Dendritic cell treated with granulocyte-macrophage colony-stimulating factor and Interleukin-4, amounts not matched to agents 40 ng/mL and 50 ng/mL, for 4 days (primary cell): ENCODE measurements around the gene AMFR.
A peak's percentile ranks its signal among the peaks of the same experiment; 100 is the strongest.

ENCODE experiments used
- H3K27ac Mint-ChIP-seq: one replicate; pipeline ENCODE4 v1.8.0; 2022; ENCODE audit warnings: mild to moderate bottlenecking, mixed read lengths
- H3K27me3 Mint-ChIP-seq: one replicate; pipeline ENCODE4 v1.8.0; 2022; ENCODE audit warnings: mild to moderate bottlenecking, mixed read lengths
- H3K36me3 Mint-ChIP-seq: one replicate; pipeline ENCODE4 v1.8.0; 2022; ENCODE audit warnings: low read depth, mixed read lengths
- H3K4me1 Mint-ChIP-seq: one replicate; pipeline ENCODE4 v1.8.0; 2022; ENCODE audit warnings: low read depth, mixed read lengths
- H3K4me3 Mint-ChIP-seq: one replicate; pipeline ENCODE4 v1.8.0; 2022; ENCODE audit warnings: mild to moderate bottlenecking, moderate library complexity, mixed read lengths
- H3K9me3 Mint-ChIP-seq: one replicate; pipeline ENCODE4 v1.8.0; 2022; ENCODE audit warnings: mixed read lengths
- intact Hi-C: fragments of 100-400 bp; cut with micrococcal nuclease; formaldehyde crosslinking; loops from one replicate; pipeline ENCODE4 v1.15.0; 2022

The AMFR gene

GRCh38 chr16:56448005-56448404 is 22.7 kb upstream of the AMFR start:
- no peak overlapping the region for H3K27ac Mint-ChIP-seq
- H3K27me3 Mint-ChIP-seq = no peaks in the 10 kb centered on the region
- no peak overlapping the region for H3K4me3 Mint-ChIP-seq
- intact Hi-C loops = no loop called here
- peaks cover 54% of the 10 kb centered on the region for H3K36me3 Mint-ChIP-seq
- no peaks in the 10 kb centered on the region for H3K9me3 Mint-ChIP-seq
- peaks cover 29% of the 10 kb centered on the region for H3K4me1 Mint-ChIP-seq

GRCh38 chr16:56447286-56447685 is 21.9 kb upstream of the AMFR start:
- H3K27me3 Mint-ChIP-seq = no peaks in the 10 kb centered on the region
- peaks cover 61% of the 10 kb centered on the region for H3K36me3 Mint-ChIP-seq
- peaks cover 24% of the 10 kb centered on the region for H3K4me1 Mint-ChIP-seq
- no peak overlapping the region for H3K27ac Mint-ChIP-seq
- H3K4me3 Mint-ChIP-seq = no peak overlapping the region
- intact Hi-C loops = no loop called here
- no peaks in the 10 kb centered on the region for H3K9me3 Mint-ChIP-seq

DNA sequence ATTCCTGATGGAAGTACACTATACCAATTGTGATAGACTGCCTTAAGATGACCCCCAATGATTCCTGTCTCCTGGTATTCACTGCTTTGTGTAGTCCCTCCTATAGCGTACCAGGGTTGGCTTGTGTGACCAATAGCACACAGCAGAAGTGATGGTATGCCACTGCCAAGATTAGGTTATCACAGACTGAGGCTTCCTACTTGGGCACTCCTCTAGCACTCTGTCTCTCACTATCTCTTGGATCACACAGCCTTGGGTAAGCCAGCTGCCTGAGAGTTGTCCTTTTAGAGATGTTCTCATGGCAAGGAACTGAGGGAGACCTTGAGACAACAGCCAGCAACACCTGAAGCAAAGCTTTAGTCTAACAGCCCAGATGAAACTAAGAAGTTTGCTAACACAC is 12.7 kb upstream of the AMFR start:
- Mint-ChIP-seq H3K36me3 (peaks cover 73% of the 10 kb centered on the region), H3K9me3 (no peaks in the 10 kb centered on the region), H3K4me3 (no peak overlapping the region), H3K4me1 (no peaks in the 10 kb centered on the region), H3K27me3 (no peaks in the 10 kb centered on the region), H3K27ac (no peak overlapping the region)
- intact Hi-C loops = no loop called here

DNA sequence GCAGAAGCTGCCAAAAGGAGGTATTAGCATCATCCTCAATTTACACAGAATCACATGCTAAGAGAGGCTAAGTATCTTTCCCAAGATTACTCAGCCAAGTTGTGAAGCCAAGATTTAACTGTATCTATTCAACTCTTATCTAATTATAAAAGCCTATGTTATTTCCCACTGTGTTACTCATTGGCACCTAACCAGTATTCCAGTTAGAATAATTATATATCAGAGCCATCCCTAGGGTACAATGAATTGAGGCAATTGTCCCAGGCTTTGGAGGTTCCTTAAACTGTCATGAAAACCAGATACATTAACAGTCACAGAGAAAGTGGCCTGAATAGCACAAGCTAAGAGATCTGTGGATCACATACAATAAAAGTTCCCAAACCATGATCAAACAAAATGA is 10.9 kb upstream of the AMFR start:
- H3K4me3 Mint-ChIP-seq = no peak overlapping the region
- H3K4me1 Mint-ChIP-seq = no peaks in the 10 kb centered on the region
- H3K27me3 Mint-ChIP-seq = no peaks in the 10 kb centered on the region
- intact Hi-C loops = no loop called here
- H3K9me3 Mint-ChIP-seq = no peaks in the 10 kb centered on the region
- peak overlapping the region; percentile 27 for H3K27ac Mint-ChIP-seq
- H3K36me3 Mint-ChIP-seq = peaks cover 72% of the 10 kb centered on the region

- Mint-ChIP-seq H3K27ac (no peak overlapping the region), H3K4me3 (no peak overlapping the region), H3K4me1 (peaks cover 16% of the 10 kb centered on the region), H3K27me3 (no peaks in the 10 kb centered on the region), H3K9me3 (no peaks in the 10 kb centered on the region), H3K36me3 (peaks cover 34% of the 10 kb centered on the region)
- intact Hi-C loops = no loop called here
Observed at GRCh38 chr16:56428091-56428490, 2.7 kb upstream of the AMFR start.

GRCh38 chr16:56426585-56426984 is 1.2 kb upstream of the AMFR start:
- Mint-ChIP-seq H3K27me3 (no peaks in the 10 kb centered on the region), H3K27ac (no peak overlapping the region), H3K9me3 (no peaks in the 10 kb centered on the region), H3K4me1 (peaks cover 31% of the 10 kb centered on the region), H3K36me3 (peaks cover 20% of the 10 kb centered on the region), H3K4me3 (no peak overlapping the region)
- intact Hi-C loops = no loop called here

- peak overlapping the region; percentile 87 for H3K27ac Mint-ChIP-seq
- H3K27me3 Mint-ChIP-seq = no peaks in the 10 kb centered on the region
- intact Hi-C loops = loop anchor here (1.0 kb wide), 1 partner anchor 26 kb away; the partner anchor contains the start of genes NUDT21 and OGFOD1
Observed at GRCh38 chr16:56424791-56425438, 430 bp downstream of the AMFR start.

DNA sequence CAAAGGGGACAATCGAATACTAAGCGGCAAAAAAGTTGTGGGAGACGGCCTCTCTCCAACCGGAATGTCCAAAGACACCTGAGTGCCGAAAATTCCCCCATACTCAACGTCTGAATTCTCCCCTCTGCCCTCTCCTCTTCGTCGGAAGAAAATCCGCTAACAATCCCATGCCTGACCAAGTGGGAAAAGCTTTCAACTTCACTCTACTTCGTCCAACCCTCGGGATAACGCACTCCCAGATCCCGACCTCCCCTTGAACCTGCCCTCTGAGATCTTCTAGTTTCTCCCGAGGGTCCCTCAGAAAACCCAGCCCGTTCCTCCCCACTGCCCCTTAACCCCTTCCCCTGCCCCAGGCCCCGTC is 961 bp downstream of the AMFR start:
- H3K27ac Mint-ChIP-seq = peak overlapping the region; percentile 87
- no peaks in the 10 kb centered on the region for H3K9me3 Mint-ChIP-seq
- H3K36me3 Mint-ChIP-seq = peaks cover 11% of the 10 kb centered on the region
- H3K27me3 Mint-ChIP-seq = no peaks in the 10 kb centered on the region
- peak overlapping the region; percentile 97 for H3K4me3 Mint-ChIP-seq
- intact Hi-C loops = no loop called here
- peaks cover 43% of the 10 kb centered on the region for H3K4me1 Mint-ChIP-seq

More at GRCh38 chr16:56424791-56425438, 430 bp downstream of the AMFR start:
- peaks cover 11% of the 10 kb centered on the region for H3K36me3 Mint-ChIP-seq
- H3K4me3 Mint-ChIP-seq = peak overlapping the region; percentile 97
- peaks cover 43% of the 10 kb centered on the region for H3K4me1 Mint-ChIP-seq
- no peaks in the 10 kb centered on the region for H3K9me3 Mint-ChIP-seq

DNA sequence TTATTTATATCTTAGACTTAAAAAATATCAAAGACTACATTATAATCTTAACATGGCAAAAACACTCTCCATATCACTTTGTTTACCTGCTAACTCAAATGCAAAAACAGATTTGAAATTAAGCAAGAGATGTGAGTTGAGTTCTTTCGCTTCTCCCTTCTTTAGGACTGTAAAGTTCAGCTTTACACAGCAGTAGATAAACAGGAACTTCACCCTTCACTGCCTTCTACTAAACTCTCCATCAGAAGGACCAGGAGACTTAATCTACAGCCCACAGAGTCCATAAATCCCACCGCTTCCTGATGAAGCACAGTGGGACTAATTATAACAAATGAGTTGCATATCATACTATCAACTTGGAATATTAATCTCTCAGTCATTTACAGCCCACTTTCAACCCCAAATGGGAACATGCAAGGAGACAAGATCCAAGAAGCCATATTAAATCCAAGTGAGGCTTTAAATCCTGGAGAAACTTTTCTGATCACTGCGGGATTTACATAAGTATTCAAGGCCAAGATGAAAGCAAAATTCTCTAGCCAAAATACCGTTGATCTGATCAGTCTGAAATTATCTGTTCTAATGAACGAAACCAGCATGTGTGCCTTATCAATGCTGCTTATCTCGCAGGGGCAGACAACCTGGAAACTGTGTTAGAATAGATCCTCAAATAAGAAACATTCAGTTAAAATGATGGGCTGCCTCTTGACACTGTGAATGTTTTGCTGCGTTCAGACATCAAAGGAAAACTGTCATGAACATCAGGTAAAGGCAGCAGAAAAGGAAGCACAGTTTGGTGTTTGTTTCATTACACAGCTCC is 1.6 kb downstream of the AMFR start:
- no peaks in the 10 kb centered on the region for H3K27me3 Mint-ChIP-seq
- peaks cover 43% of the 10 kb centered on the region for H3K4me1 Mint-ChIP-seq
- intact Hi-C loops = no loop called here

GRCh38 chr16:56422896-56423441 is 2.4 kb downstream of the AMFR start:
- Mint-ChIP-seq H3K27ac (peak overlapping the region; percentile 66), H3K4me1 (peaks cover 43% of the 10 kb centered on the region)

More for the DNA sequence above, 1.6 kb downstream of the AMFR start:
- peak overlapping the region; percentile 97 for H3K4me3 Mint-ChIP-seq
- H3K27ac Mint-ChIP-seq = peak overlapping the region; percentile 87
- H3K36me3 Mint-ChIP-seq = peaks cover 11% of the 10 kb centered on the region
- H3K9me3 Mint-ChIP-seq = no peaks in the 10 kb centered on the region

GRCh38 chr16:56421976-56422669 is 3.2 kb downstream of the AMFR start:
- H3K4me3 Mint-ChIP-seq = no peak overlapping the region
- no peaks in the 10 kb centered on the region for H3K9me3 Mint-ChIP-seq
- H3K4me1 Mint-ChIP-seq = peaks cover 43% of the 10 kb centered on the region
- peak overlapping the region; percentile 66 for H3K27ac Mint-ChIP-seq
- peaks cover 11% of the 10 kb centered on the region for H3K36me3 Mint-ChIP-seq
- intact Hi-C loops = no loop called here
- H3K27me3 Mint-ChIP-seq = no peaks in the 10 kb centered on the region

More at GRCh38 chr16:56422896-56423441, 2.4 kb downstream of the AMFR start:
- Mint-ChIP-seq H3K36me3 (peaks cover 11% of the 10 kb centered on the region), H3K4me3 (no peak overlapping the region), H3K27me3 (no peaks in the 10 kb centered on the region), H3K9me3 (no peaks in the 10 kb centered on the region)
- intact Hi-C loops = no loop called here

GRCh38 chr16:56421313-56421712 is 4.0 kb downstream of the AMFR start:
- Mint-ChIP-seq H3K4me3 (no peak overlapping the region), H3K4me1 (peaks cover 43% of the 10 kb centered on the region), H3K9me3 (no peaks in the 10 kb centered on the region), H3K36me3 (peaks cover 11% of the 10 kb centered on the region), H3K27me3 (no peaks in the 10 kb centered on the region), H3K27ac (no peak overlapping the region)
- intact Hi-C loops = no loop called here

DNA sequence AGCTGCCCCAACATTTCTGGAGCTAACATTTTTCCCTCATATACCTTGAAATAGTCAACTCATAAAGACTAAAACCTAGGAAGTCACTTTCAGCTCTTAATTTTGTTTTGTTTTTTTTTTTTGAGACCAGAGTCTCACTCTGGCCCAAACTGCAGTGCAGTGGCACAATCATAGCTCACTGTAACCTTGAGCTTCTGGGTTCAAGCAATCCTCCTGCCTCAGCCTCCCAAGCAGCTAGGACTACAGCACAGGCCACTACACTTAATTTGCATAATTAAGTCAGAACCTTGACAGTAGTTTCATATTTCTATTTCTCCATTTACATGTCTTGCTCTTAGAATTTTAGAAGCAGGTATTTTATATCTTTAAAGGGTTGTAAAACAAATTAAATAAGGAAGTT is 4.7 kb downstream of the AMFR start:
- no peaks in the 10 kb centered on the region for H3K27me3 Mint-ChIP-seq
- H3K27ac Mint-ChIP-seq = no peak overlapping the region
- intact Hi-C loops = no loop called here
- no peak overlapping the region for H3K4me3 Mint-ChIP-seq
- peaks cover 11% of the 10 kb centered on the region for H3K36me3 Mint-ChIP-seq
- H3K9me3 Mint-ChIP-seq = no peaks in the 10 kb centered on the region
- H3K4me1 Mint-ChIP-seq = peaks cover 49% of the 10 kb centered on the region
